H1 (cell line): Measurements from ENCODE around the gene NUDT1. TPM values are rescaled to one million over a fixed set of nuclear protein-coding genes. Genes with fewer than 3 reads are reported as not detected.

Source experiments
- CTCF ChIA-PET: fragments of 300-600 bp; sonication (Branson Sonifier 250); formaldehyde crosslinking; loops from one replicate; lab custom pipeline; 2021; ENCODE audit not compliant: partially characterized antibody; lab: Charles Lee
- POLR2A ChIA-PET: fragments of 300-600 bp; sonication (Branson Sonifier 250); formaldehyde crosslinking; loops from one replicate; lab custom pipeline; 2021; ENCODE audit warnings: inconsistent platforms; ENCODE audit not compliant: partially characterized antibody; lab: Charles Lee
- DNase-seq, 2 experiments: peaks; one replicate each; pipeline versions ENCODE4 v3.0.0 to v3.0.0-alpha.2; 2010 to 2022; ENCODE audit warnings: low spot score in 2 of 2, low read depth in 1 of 2, mixed read lengths in 1 of 2
- FAIRE-seq: peaks from 2 replicates; lab custom pipeline; 2011; peaks lifted over from hg19 to GRCh38; lab: Jason Lieb, UNC
- H2AFZ ChIP-seq: 2 replicates; pipeline ENCODE4 v1.8.1; 2012; ENCODE audit warnings: low read length, inconsistent platforms
- H2AK5ac ChIP-seq: 2 replicates; pipeline ENCODE4 v1.6.1; 2013; ENCODE audit warnings: low read depth, low read length
- H2BK120ac ChIP-seq: replicated peaks from 2 replicates; pipeline ENCODE3; 2013; ENCODE audit warnings: low read depth, low read length, inconsistent platforms
- H2BK12ac ChIP-seq: 2 replicates; pipeline ENCODE4 v1.6.1; 2013; ENCODE audit warnings: low read depth, low read length
- H2BK15ac ChIP-seq: 2 replicates; pipeline ENCODE4 v1.6.1; 2013; ENCODE audit warnings: low read length
- H2BK20ac ChIP-seq: 2 replicates; pipeline ENCODE4 v1.6.1; 2013; ENCODE audit warnings: low read length
- H2BK5ac ChIP-seq: 2 replicates; pipeline ENCODE4 v1.6.1; 2013; ENCODE audit warnings: low read depth, low read length
- H3K14ac ChIP-seq: 2 replicates; pipeline ENCODE4 v1.6.1; 2013; ENCODE audit warnings: inconsistent platforms; ENCODE audit not compliant: insufficient read length
- H3K18ac ChIP-seq: 2 replicates; pipeline ENCODE4 v1.6.1; 2013; ENCODE audit warnings: low read length; ENCODE audit errors: extremely low read depth
- H3K23ac ChIP-seq: 2 replicates; pipeline ENCODE4 v1.6.1; 2013; ENCODE audit warnings: inconsistent platforms; ENCODE audit not compliant: insufficient read length
- H3K23me2 ChIP-seq: 2 replicates; pipeline ENCODE4 v1.6.1; 2013; ENCODE audit warnings: low read depth, low read length
- H3K27ac ChIP-seq: 2 replicates; pipeline ENCODE4 v1.6.1; 2011; ENCODE audit warnings: low read depth, low read length, inconsistent platforms
- H3K27me3 ChIP-seq, 4 experiments: replicated peaks in 1 of 4; 1 replicate in 1 of 4; 2 replicates in 3 of 4; pipeline versions ENCODE4 v1.6.1 to v1.8.1; 2011 to 2013; ENCODE audit warnings: low read length in 3 of 4, mild to moderate bottlenecking in 3 of 4, inconsistent platforms in 2 of 4, mixed read lengths in 2 of 4, moderate library complexity in 1 of 4; ENCODE audit not compliant: control insufficient read depth in 3 of 4, insufficient read depth in 3 of 4; ENCODE audit errors: extremely low read depth in 1 of 4
- H3K36me3 ChIP-seq, 4 experiments: 2 replicates each; pipeline versions ENCODE4 v1.6.1 to v1.8.1; 2011 to 2013; ENCODE audit warnings: mild to moderate bottlenecking in 4 of 4, low read length in 3 of 4, moderate library complexity in 2 of 4, control low read depth in 1 of 4, inconsistent platforms in 1 of 4; ENCODE audit not compliant: insufficient read depth in 4 of 4, control insufficient read depth in 2 of 4
- H3K4ac ChIP-seq: replicated peaks from 2 replicates; pipeline ENCODE3; 2013; ENCODE audit warnings: low read length, low read depth, mixed read lengths, inconsistent platforms; ENCODE audit not compliant: insufficient read length
- H3K4me1 ChIP-seq, 4 experiments: replicated peaks in 1 of 4; 1 replicate in 1 of 4; 2 replicates in 3 of 4; pipeline versions ENCODE4 v1.6.1 to v1.8.1; 2011 to 2013; ENCODE audit warnings: low read length in 3 of 4, inconsistent platforms in 2 of 4, mixed read lengths in 1 of 4; ENCODE audit not compliant: insufficient read depth in 4 of 4, control insufficient read depth in 3 of 4
- H3K4me2 ChIP-seq, 2 experiments: 2 replicates each; pipeline versions ENCODE4 v1.6.1 to v1.8.1; 2011 to 2013; ENCODE audit warnings: low read depth in 2 of 2, low read length in 2 of 2, control low read depth in 1 of 2, inconsistent platforms in 1 of 2, mild to moderate bottlenecking in 1 of 2; ENCODE audit not compliant: insufficient read depth in 1 of 2
- H3K4me3 ChIP-seq, 4 experiments: fragments of 200-600, 300-600 bp in 1 of 4; sonication (generic), shearing (Covaris generic), sonication (Bioruptor Twin) in 1 of 4; 2 replicates each; pipeline versions ENCODE4 v1.5.1 to v1.8.1; 2011 to 2016; ENCODE audit warnings: low read length in 4 of 4, low read depth in 3 of 4, control low read depth in 2 of 4, inconsistent platforms in 2 of 4, mild to moderate bottlenecking in 2 of 4, mixed read lengths in 1 of 4, moderate library complexity in 1 of 4; ENCODE audit not compliant: insufficient read depth in 2 of 4; ENCODE audit errors: extremely low read depth in 1 of 4
- H3K56ac ChIP-seq: replicated peaks from 2 replicates; pipeline ENCODE3; 2013; ENCODE audit warnings: low read depth, mild to moderate bottlenecking, mixed read lengths, low read length, inconsistent platforms; ENCODE audit not compliant: insufficient read length
- H3K79me1 ChIP-seq: 2 replicates; pipeline ENCODE4 v1.6.1; 2013; ENCODE audit warnings: low read depth, low read length, control low read depth
- H3K79me2 ChIP-seq, 2 experiments: 2 replicates each; pipeline versions ENCODE4 v1.6.1 to v1.8.1; 2012 to 2013; ENCODE audit warnings: low read length in 2 of 2, mild to moderate bottlenecking in 2 of 2, inconsistent platforms in 1 of 2; ENCODE audit not compliant: insufficient read depth in 2 of 2, control insufficient read depth in 1 of 2
- H3K9ac ChIP-seq, 4 experiments: replicated peaks in 1 of 4; 1 replicate in 1 of 4; 2 replicates in 3 of 4; pipeline versions ENCODE4 v1.6.1 to v1.8.1; 2011 to 2013; ENCODE audit warnings: low read depth in 3 of 4, low read length in 3 of 4, control low read depth in 2 of 4, mild to moderate bottlenecking in 2 of 4, moderate library complexity in 2 of 4, inconsistent platforms in 1 of 4; ENCODE audit errors: extremely low read depth in 1 of 4
- H3K9me3 ChIP-seq, 2 experiments: 2 replicates each; pipeline versions ENCODE4 v1.6.1 to v1.8.1; 2012 to 2013; ENCODE audit warnings: mild to moderate bottlenecking in 2 of 2, moderate library complexity in 2 of 2, control low read depth in 1 of 2, inconsistent platforms in 1 of 2, low read depth in 1 of 2, low read length in 1 of 2, mixed read lengths in 1 of 2; ENCODE audit not compliant: insufficient read depth in 2 of 2
- H4K20me1 ChIP-seq, 2 experiments: replicated peaks in 1 of 2; 2 replicates each; pipeline versions ENCODE3 to v1.8.1; 2011 to 2013; ENCODE audit warnings: inconsistent platforms in 2 of 2, low read length in 2 of 2, mild to moderate bottlenecking in 1 of 2; ENCODE audit not compliant: insufficient read depth in 2 of 2, control insufficient read depth in 1 of 2
- H4K5ac ChIP-seq: 2 replicates; pipeline ENCODE4 v1.6.1; 2013; ENCODE audit warnings: low read length, low read depth, mixed read lengths, inconsistent platforms; ENCODE audit not compliant: insufficient read length
- H4K8ac ChIP-seq: 2 replicates; pipeline ENCODE4 v1.8.0; 2013; ENCODE audit warnings: mild to moderate bottlenecking, moderate library complexity, low read length, inconsistent platforms; ENCODE audit not compliant: insufficient read depth; ENCODE audit errors: extremely low read depth
- H4K91ac ChIP-seq: replicated peaks from 2 replicates; pipeline ENCODE3; 2013; ENCODE audit warnings: low read length, mixed read lengths, inconsistent platforms; ENCODE audit not compliant: insufficient read length
- BCL11A ChIP-seq, 2 experiments: IDR thresholded peaks; one replicate each; pipeline ENCODE4 v1.6.1; 2011; ENCODE audit warnings: low read depth in 2 of 2, low read length in 2 of 2, mild to moderate bottlenecking in 2 of 2
- EZH2 ChIP-seq: fragments of 200-600 bp; sonication (generic); IDR thresholded peaks from 2 replicates; pipeline ENCODE4 v1.7.1; 2012; ENCODE audit warnings: low read depth, mild to moderate bottlenecking, moderate library complexity, low read length, inconsistent platforms; ENCODE audit not compliant: severe bottlenecking
- FOSL1 ChIP-seq: IDR thresholded peaks from 2 replicates; pipeline ENCODE4 v1.6.1; 2011; ENCODE audit warnings: mild to moderate bottlenecking, low read depth, low read length, moderate library complexity; ENCODE audit not compliant: insufficient read depth
- RFX5 ChIP-seq: IDR thresholded peaks from 2 replicates; pipeline ENCODE4 v1.6.1; 2011; ENCODE audit warnings: low read depth, low read length, improper control_type of control experiment, borderline replicate concordance
- RXRA ChIP-seq: IDR thresholded peaks from 2 replicates; pipeline ENCODE4 v1.6.1; 2011; ENCODE audit warnings: low read depth, mild to moderate bottlenecking, low read length, moderate library complexity; ENCODE audit not compliant: insufficient read depth
- SIN3A ChIP-seq, 2 experiments: IDR thresholded peaks in 1 of 2; conservative IDR thresholded peaks in 1 of 2; 2 replicates each; pipeline ENCODE4 v1.6.1; 2011 to 2012; ENCODE audit warnings: low read length in 2 of 2, improper control_type of control experiment in 1 of 2, low read depth in 1 of 2, mild to moderate bottlenecking in 1 of 2
- USF2 ChIP-seq: IDR thresholded peaks from 2 replicates; pipeline ENCODE4 v1.6.1; 2011; ENCODE audit warnings: low read length, improper control_type of control experiment
- WGBS, 2 experiments: shearing (Covaris generic) in 1 of 2; methylation state at CpG; one replicate each; pipeline versions ENCODE4 v1.1.6 to v1.1.7; 2013 to 2015; ENCODE audit warnings: low lambda C conversion rate in 2 of 2, mixed read lengths in 2 of 2, inconsistent platforms in 1 of 2, low coverage in 1 of 2, missing lambda C conversion rate in 1 of 2; ENCODE audit not compliant: insufficient replicate concordance in 2 of 2, insufficient coverage in 1 of 2, insufficient read length in 1 of 2; ENCODE audit errors: extremely low coverage in 1 of 2, missing lambda C conversion rate in 1 of 2; 5-methylcytosine and 5-hydroxymethylcytosine counted together
- polyA plus RNA-seq, 7 experiments: library from polyadenylated mRNA; depleted of rRNA in 3 of 7; stranded (reverse) in 5 of 7; unstranded in 2 of 7; fragments of >200 nt in 5 of 7; fragments of 200-250 nt in 2 of 7; gene quantifications; 1 replicate in 5 of 7; 2 replicates in 1 of 7; 4 replicates in 1 of 7; pipeline versions ENCODE4 v1.2.1 to v1.2.3, GENCODE V29; 2011 to 2013; ENCODE audit warnings: missing spikeins in 2 of 7, mixed read lengths in 2 of 7
- total RNA-seq: library from RNA; stranded (reverse); fragmentation: NEBNext Ultra II Directional; extraction: Animal tissue kit (Norgen Biotek cat#: 25700); gene quantifications from 2 replicates; pipeline ENCODE4 v1.2.1, GENCODE V29; 2021

The NUDT1 gene
- total and polyA plus RNA-seq, 2 of the 8 experiments (the other 6 are each of a cell fraction or from before 2014, with no cell fraction given), result 76.1 to 89.5 TPM

GRCh38 chr7:2233926-2234325, 8.1 kb upstream of the NUDT1 start:
- POLR2A ChIA-PET, result interaction anchor here (1.5 to 4.5 kb wide), 3 partner anchors 8 to 80 kb away, joined by 3 to 36 read pairs (median 4); partner anchors contain the start of genes MRM2, NUDT1 and SNX8
- H3K4me3 ChIP-seq, result peak overlapping the region in 1 of 4 experiments; percentile 93; a peak in 1 of 8 replicates

More at GRCh38 chr7:2233926-2234325, 8.1 kb upstream of the NUDT1 start:
- WGBS, 2 experiments, result 97% methylated on average over 3 of the region's 3 CpGs; no CpG with 5 or more reads in 1 of the 2 experiments
- no peak for DNase-seq
- Histone ChIP-seq H4K8ac (no peak overlapping the region), H3K4me1 (peaks cover 0 to 2% (median 0%) of the 10 kb centered on the region in 4 experiments; a peak in 1 of 7 replicates), H2BK120ac (no peak overlapping the region), H3K56ac (no peak overlapping the region), H3K23me2 (peaks cover 8% of the 10 kb centered on the region; the same call in 1 of the 2 replicates)
- CTCF ChIA-PET, result interaction anchor here (0.6 kb wide), 1 partner anchor 14 kb away, joined by 3 read pairs; no protein-coding TSS in a partner anchor
- no peak for FAIRE-seq
- TF ChIP-seq FOSL1 (no peak), BCL11A (IDR thresholded peaks at IDR 0.05; ENCODE audit: low read depth in 2 of 2, low read length in 2 of 2) (no peak), USF2 (no peak), EZH2 (no peak), RXRA (no peak), RFX5 (no peak), SIN3A (conservative IDR thresholded peaks at IDR 0.05 in 1 of 2, IDR thresholded peaks at IDR 0.05 in 1 of 2; ENCODE audit: low read depth in 1 of 2, low read length in 2 of 2) (no peak)
- TF ChIP-seq, all 59 proteins: peak for 0
- H3K4ac ChIP-seq, result no peak overlapping the region
- no peak overlapping the region for H2BK15ac ChIP-seq
- H4K5ac ChIP-seq, result no peak overlapping the region
- peaks cover 3 to 9% of the 10 kb centered on the region in 2 experiments for H4K20me1 ChIP-seq
- no peak overlapping the region for H3K18ac ChIP-seq
- H3K23ac ChIP-seq, result no peak overlapping the region
- no peak overlapping the region for H2BK5ac ChIP-seq
- no peak overlapping the region for H2BK20ac ChIP-seq
- H3K9me3 ChIP-seq, result no peaks in the 10 kb centered on the region
- H3K27me3 ChIP-seq, result no peaks in the 10 kb centered on the region
- H2AFZ ChIP-seq, result no peak overlapping the region
- no peak overlapping the region for H2AK5ac ChIP-seq
- no peak overlapping the region for H3K9ac ChIP-seq
- peaks cover 18 to 53% (median 39%) of the 10 kb centered on the region in 4 experiments for H3K36me3 ChIP-seq
- peak overlapping the region in 1 of 2 experiments; percentile 60; a peak in 1 of 4 replicates for H3K4me2 ChIP-seq
- peaks cover 9% of the 10 kb centered on the region for H3K79me1 ChIP-seq
- peaks cover 8 to 32% of the 10 kb centered on the region in 2 experiments for H3K79me2 ChIP-seq
- H3K14ac ChIP-seq, result no peak overlapping the region
- no peak overlapping the region for H4K91ac ChIP-seq
- no peak overlapping the region for H2BK12ac ChIP-seq
- H3K27ac ChIP-seq, result no peak overlapping the region
